ENCODE measurements around the gene CASP3.

CASP3 gene

GRCh38 chr4:184649026-184649970, at the start of gene CASP3, which contains the start of gene PRIMPOL:
Gene CASP3, minus strand, starts transcription at chr4:184649447. Its CDS starts 10,994 bp downstream, at chr4:184638453.
Gene PRIMPOL, plus strand, starts transcription at chr4:184649738. Its CDS starts 7,403 bp downstream, at chr4:184657141.
- H3K27me3 ChIP-seq (ENCODE audit: control insufficient read depth, insufficient read depth, low read length): no peaks in the 10 kb centered on the region
- peaks cover 36% of the 10 kb centered on the region for H3K4me1 ChIP-seq (ENCODE audit: control insufficient read depth, insufficient read depth, low read length)
- peak within 1 kb of the TSS; percentile 97 for H3K4me3 ChIP-seq (ENCODE audit: low read length)
- H3K9ac ChIP-seq (ENCODE audit: low read length): peak within 1 kb of the TSS; percentile 98
- H3K36me3 ChIP-seq (ENCODE audit: control insufficient read depth, insufficient read depth, low read length): no peaks in the 10 kb centered on the region
- H3K9me3 ChIP-seq (ENCODE audit: control insufficient read depth, low read length): no peaks in the 10 kb centered on the region

GRCh38 chr4:184697956-184698355, 48.7 kb upstream of the CASP3 start:
- H3K4me3 ChIP-seq (ENCODE audit: low read length): no peak overlapping the region
- H3K9me3 ChIP-seq (ENCODE audit: control insufficient read depth, low read length): no peaks in the 10 kb centered on the region
- H3K36me3 ChIP-seq (ENCODE audit: control insufficient read depth, insufficient read depth, low read length): no peaks in the 10 kb centered on the region
- no peaks in the 10 kb centered on the region for H3K27me3 ChIP-seq (ENCODE audit: control insufficient read depth, insufficient read depth, low read length)
- no peaks in the 10 kb centered on the region for H3K4me1 ChIP-seq (ENCODE audit: control insufficient read depth, insufficient read depth, low read length)
- H3K9ac ChIP-seq (ENCODE audit: low read length): no peak overlapping the region

GRCh38 chr4:184695178-184695896, 46.1 kb upstream of the CASP3 start:
- Histone ChIP-seq H3K4me3 (ENCODE audit: low read length) (no peak overlapping the region), H3K27me3 (ENCODE audit: control insufficient read depth, insufficient read depth, low read length) (no peaks in the 10 kb centered on the region), H3K9ac (ENCODE audit: low read length) (no peak overlapping the region), H3K36me3 (ENCODE audit: control insufficient read depth, insufficient read depth, low read length) (no peaks in the 10 kb centered on the region), H3K9me3 (ENCODE audit: control insufficient read depth, low read length) (no peaks in the 10 kb centered on the region), H3K4me1 (ENCODE audit: control insufficient read depth, insufficient read depth, low read length) (no peaks in the 10 kb centered on the region)

GRCh38 chr4:184694412-184694956, 45.2 kb upstream of the CASP3 start:
- Histone ChIP-seq H3K36me3 (ENCODE audit: control insufficient read depth, insufficient read depth, low read length) (no peaks in the 10 kb centered on the region), H3K27me3 (ENCODE audit: control insufficient read depth, insufficient read depth, low read length) (no peaks in the 10 kb centered on the region), H3K4me1 (ENCODE audit: control insufficient read depth, insufficient read depth, low read length) (no peaks in the 10 kb centered on the region), H3K9ac (ENCODE audit: low read length) (no peak overlapping the region), H3K9me3 (ENCODE audit: control insufficient read depth, low read length) (no peaks in the 10 kb centered on the region), H3K4me3 (ENCODE audit: low read length) (no peak overlapping the region)

GRCh38 chr4:184693056-184693455, 43.8 kb upstream of the CASP3 start:
- no peaks in the 10 kb centered on the region for H3K9me3 ChIP-seq (ENCODE audit: control insufficient read depth, low read length)
- H3K9ac ChIP-seq (ENCODE audit: low read length): no peak overlapping the region
- H3K4me3 ChIP-seq (ENCODE audit: low read length): no peak overlapping the region
- H3K27me3 ChIP-seq (ENCODE audit: control insufficient read depth, insufficient read depth, low read length): no peaks in the 10 kb centered on the region
- no peaks in the 10 kb centered on the region for H3K36me3 ChIP-seq (ENCODE audit: control insufficient read depth, insufficient read depth, low read length)
- H3K4me1 ChIP-seq (ENCODE audit: control insufficient read depth, insufficient read depth, low read length): no peaks in the 10 kb centered on the region

GRCh38 chr4:184689681-184690080, 40.4 kb upstream of the CASP3 start:
- Histone ChIP-seq H3K36me3 (ENCODE audit: control insufficient read depth, insufficient read depth, low read length) (no peaks in the 10 kb centered on the region), H3K9me3 (ENCODE audit: control insufficient read depth, low read length) (no peaks in the 10 kb centered on the region), H3K4me1 (ENCODE audit: control insufficient read depth, insufficient read depth, low read length) (peaks cover 5% of the 10 kb centered on the region), H3K27me3 (ENCODE audit: control insufficient read depth, insufficient read depth, low read length) (no peaks in the 10 kb centered on the region), H3K4me3 (ENCODE audit: low read length) (no peak overlapping the region), H3K9ac (ENCODE audit: low read length) (no peak overlapping the region)

- peaks cover 5% of the 10 kb centered on the region for H3K4me1 ChIP-seq (ENCODE audit: control insufficient read depth, insufficient read depth, low read length)
- no peaks in the 10 kb centered on the region for H3K36me3 ChIP-seq (ENCODE audit: control insufficient read depth, insufficient read depth, low read length)
- H3K9me3 ChIP-seq (ENCODE audit: control insufficient read depth, low read length): no peaks in the 10 kb centered on the region
These were observed 39.2 kb upstream of the CASP3 start for GRCh38 chr4:184688447-184688846.

GRCh38 chr4:184688005-184688404, 38.8 kb upstream of the CASP3 start:
- Histone ChIP-seq H3K9me3 (ENCODE audit: control insufficient read depth, low read length) (no peaks in the 10 kb centered on the region), H3K4me3 (ENCODE audit: low read length) (no peak overlapping the region), H3K9ac (ENCODE audit: low read length) (no peak overlapping the region), H3K36me3 (ENCODE audit: control insufficient read depth, insufficient read depth, low read length) (no peaks in the 10 kb centered on the region), H3K4me1 (ENCODE audit: control insufficient read depth, insufficient read depth, low read length) (peaks cover 5% of the 10 kb centered on the region), H3K27me3 (ENCODE audit: control insufficient read depth, insufficient read depth, low read length) (no peaks in the 10 kb centered on the region)

More at GRCh38 chr4:184688447-184688846, 39.2 kb upstream of the CASP3 start:
- H3K9ac ChIP-seq (ENCODE audit: low read length): no peak overlapping the region
- no peaks in the 10 kb centered on the region for H3K27me3 ChIP-seq (ENCODE audit: control insufficient read depth, insufficient read depth, low read length)
- H3K4me3 ChIP-seq (ENCODE audit: low read length): no peak overlapping the region

GRCh38 chr4:184684491-184685189, 35.4 kb upstream of the CASP3 start:
- Histone ChIP-seq H3K9me3 (ENCODE audit: control insufficient read depth, low read length) (no peaks in the 10 kb centered on the region), H3K36me3 (ENCODE audit: control insufficient read depth, insufficient read depth, low read length) (no peaks in the 10 kb centered on the region), H3K27me3 (ENCODE audit: control insufficient read depth, insufficient read depth, low read length) (no peaks in the 10 kb centered on the region), H3K4me1 (ENCODE audit: control insufficient read depth, insufficient read depth, low read length) (peaks cover 5% of the 10 kb centered on the region), H3K4me3 (ENCODE audit: low read length) (no peak overlapping the region), H3K9ac (ENCODE audit: low read length) (no peak overlapping the region)

- Histone ChIP-seq H3K9me3 (ENCODE audit: control insufficient read depth, low read length) (no peaks in the 10 kb centered on the region), H3K4me3 (ENCODE audit: low read length) (no peak overlapping the region), H3K36me3 (ENCODE audit: control insufficient read depth, insufficient read depth, low read length) (no peaks in the 10 kb centered on the region), H3K9ac (ENCODE audit: low read length) (no peak overlapping the region), H3K4me1 (ENCODE audit: control insufficient read depth, insufficient read depth, low read length) (peaks cover 5% of the 10 kb centered on the region), H3K27me3 (ENCODE audit: control insufficient read depth, insufficient read depth, low read length) (no peaks in the 10 kb centered on the region)
These were observed 32.7 kb upstream of the CASP3 start for GRCh38 chr4:184681916-184682315.

GRCh38 chr4:184680698-184681097, 31.5 kb upstream of the CASP3 start:
- Histone ChIP-seq H3K36me3 (ENCODE audit: control insufficient read depth, insufficient read depth, low read length) (no peaks in the 10 kb centered on the region), H3K4me1 (ENCODE audit: control insufficient read depth, insufficient read depth, low read length) (peaks cover 5% of the 10 kb centered on the region), H3K4me3 (ENCODE audit: low read length) (no peak overlapping the region), H3K9me3 (ENCODE audit: control insufficient read depth, low read length) (no peaks in the 10 kb centered on the region), H3K27me3 (ENCODE audit: control insufficient read depth, insufficient read depth, low read length) (no peaks in the 10 kb centered on the region), H3K9ac (ENCODE audit: low read length) (peak overlapping the region; percentile 47)
